ENCODE data around the gene NSDHL. TPM values are rescaled to one million over a fixed set of nuclear protein-coding genes. Genes with fewer than 3 reads are reported as not detected.

The NSDHL gene
- total RNA-seq, 1 donor = 15.9 TPM

DNA sequence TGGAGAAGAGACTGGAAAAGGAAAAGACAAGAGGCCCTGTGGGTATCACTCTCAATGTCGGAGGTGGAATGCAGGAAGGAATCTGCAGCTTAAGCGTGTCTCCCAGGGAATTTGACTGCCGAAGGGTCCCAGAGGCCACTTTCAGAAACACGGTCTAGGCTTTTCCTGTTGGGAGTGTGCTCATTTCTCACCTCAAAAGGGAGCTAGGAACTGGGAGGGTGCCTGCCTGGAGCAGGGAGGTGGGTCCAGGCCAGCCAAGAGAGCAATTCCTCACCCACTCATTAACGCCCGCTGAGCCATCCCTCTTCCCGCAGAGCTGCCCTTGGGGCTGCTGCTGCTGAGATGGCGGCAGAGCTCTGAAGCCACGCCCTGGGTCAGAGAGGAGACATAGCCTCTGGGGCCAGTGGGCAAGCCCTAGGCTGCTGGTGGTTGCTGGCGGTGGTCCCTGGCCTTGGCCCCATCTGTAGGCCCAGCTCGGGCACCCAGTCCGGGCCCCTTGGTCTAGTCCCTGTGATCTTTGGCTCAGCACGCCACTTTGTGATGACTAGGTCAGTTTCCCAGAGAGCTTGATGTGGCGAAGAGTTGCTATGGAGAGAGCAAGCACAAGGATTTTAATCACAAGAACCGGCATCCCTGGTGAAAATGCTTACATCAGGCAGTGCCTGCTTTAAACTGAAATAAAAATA is 71.1 kb downstream of the NSDHL start:
- no peaks in the 10 kb centered on the region for H4K20me1 ChIP-seq (ENCODE audit: insufficient read depth, low read length)
- peak overlapping the region; percentile 78 for H2AFZ ChIP-seq (ENCODE audit: low read length)
- H3K27me3 ChIP-seq (ENCODE audit: insufficient read depth, low read length) = no peaks in the 10 kb centered on the region
- no peaks in the 10 kb centered on the region for H3K36me3 ChIP-seq (ENCODE audit: insufficient read depth, low read length)
- peaks cover 30% of the 10 kb centered on the region for H3K4me1 ChIP-seq (ENCODE audit: insufficient read depth, low read length)
- H3K4me2 ChIP-seq (ENCODE audit: insufficient read depth, low read length) = peak overlapping the region; percentile 71
- H3K9me3 ChIP-seq (ENCODE audit: low read depth, low read length) = no peaks in the 10 kb centered on the region
- peak; percentile 96 for DNase-seq (ENCODE audit: insufficient read length, low spot score, missing footprints)
- TF ChIP-seq, protein P1, sequence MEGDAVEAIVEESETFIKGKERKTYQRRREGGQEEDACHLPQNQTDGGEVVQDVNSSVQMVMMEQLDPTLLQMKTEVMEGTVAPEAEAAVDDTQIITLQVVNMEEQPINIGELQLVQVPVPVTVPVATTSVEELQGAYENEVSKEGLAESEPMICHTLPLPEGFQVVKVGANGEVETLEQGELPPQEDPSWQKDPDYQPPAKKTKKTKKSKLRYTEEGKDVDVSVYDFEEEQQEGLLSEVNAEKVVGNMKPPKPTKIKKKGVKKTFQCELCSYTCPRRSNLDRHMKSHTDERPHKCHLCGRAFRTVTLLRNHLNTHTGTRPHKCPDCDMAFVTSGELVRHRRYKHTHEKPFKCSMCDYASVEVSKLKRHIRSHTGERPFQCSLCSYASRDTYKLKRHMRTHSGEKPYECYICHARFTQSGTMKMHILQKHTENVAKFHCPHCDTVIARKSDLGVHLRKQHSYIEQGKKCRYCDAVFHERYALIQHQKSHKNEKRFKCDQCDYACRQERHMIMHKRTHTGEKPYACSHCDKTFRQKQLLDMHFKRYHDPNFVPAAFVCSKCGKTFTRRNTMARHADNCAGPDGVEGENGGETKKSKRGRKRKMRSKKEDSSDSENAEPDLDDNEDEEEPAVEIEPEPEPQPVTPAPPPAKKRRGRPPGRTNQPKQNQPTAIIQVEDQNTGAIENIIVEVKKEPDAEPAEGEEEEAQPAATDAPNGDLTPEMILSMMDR (IDR thresholded peaks at IDR 0.05; ENCODE audit: extremely low read depth, low read depth, low read length) = no peak
- no peak overlapping the region for H3K4me3 ChIP-seq (ENCODE audit: insufficient read depth, low read length)
- peak overlapping the region; percentile 88 for H3K27ac ChIP-seq (ENCODE audit: low read depth, low read length)
- no peaks in the 10 kb centered on the region for H3K79me2 ChIP-seq (ENCODE audit: insufficient read depth, low read length)

GRCh38 chrX:152902502-152902820 is 71.6 kb downstream of the NSDHL start:
- Histone ChIP-seq H3K9me3 (ENCODE audit: low read depth, low read length) (no peaks in the 10 kb centered on the region), H3K27ac (ENCODE audit: low read depth, low read length) (peak overlapping the region; percentile 88)

DNA sequence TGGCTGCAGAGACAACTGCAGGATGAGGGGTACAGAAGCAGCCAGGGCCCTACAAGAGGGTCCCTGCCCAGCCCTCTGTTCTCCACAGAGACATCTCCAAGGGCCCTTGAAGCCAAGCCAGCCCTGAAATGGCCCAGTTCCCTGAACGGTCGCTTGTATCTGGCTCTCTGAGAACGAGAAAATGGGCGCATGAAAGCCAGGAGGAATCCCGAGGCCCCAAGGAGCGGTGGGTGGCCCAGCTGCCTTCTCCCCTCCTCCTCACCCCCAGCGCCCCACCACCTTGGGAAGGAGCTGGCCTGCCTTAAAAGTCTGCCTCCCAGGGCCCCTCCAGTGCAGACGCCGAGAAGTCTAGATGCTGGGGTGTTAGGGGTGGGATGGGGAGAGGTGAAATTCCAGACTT is 72.7 kb downstream of the NSDHL start:
- no peak overlapping the region for H3K4me2 ChIP-seq (ENCODE audit: insufficient read depth, low read length)
- no peak overlapping the region for H3K4me3 ChIP-seq (ENCODE audit: insufficient read depth, low read length)
- DNase-seq (ENCODE audit: insufficient read length, low spot score, missing footprints) = peak; percentile 54
- H3K36me3 ChIP-seq (ENCODE audit: insufficient read depth, low read length) = no peaks in the 10 kb centered on the region
- TF ChIP-seq, protein P1 (IDR thresholded peaks at IDR 0.05; ENCODE audit: extremely low read depth, low read depth, low read length) = no peak
- no peaks in the 10 kb centered on the region for H3K9me3 ChIP-seq (ENCODE audit: low read depth, low read length)
- peak overlapping the region; percentile 15 for H3K27ac ChIP-seq (ENCODE audit: low read depth, low read length)
- no peaks in the 10 kb centered on the region for H3K79me2 ChIP-seq (ENCODE audit: insufficient read depth, low read length)
- no peaks in the 10 kb centered on the region for H3K27me3 ChIP-seq (ENCODE audit: insufficient read depth, low read length)
- peaks cover 30% of the 10 kb centered on the region for H3K4me1 ChIP-seq (ENCODE audit: insufficient read depth, low read length)
- no peak overlapping the region for H2AFZ ChIP-seq (ENCODE audit: low read length)
- no peaks in the 10 kb centered on the region for H4K20me1 ChIP-seq (ENCODE audit: insufficient read depth, low read length)

More at GRCh38 chrX:152902502-152902820, 71.6 kb downstream of the NSDHL start:
- Histone ChIP-seq H2AFZ (ENCODE audit: low read length) (peak overlapping the region; percentile 29), H3K36me3 (ENCODE audit: insufficient read depth, low read length) (no peaks in the 10 kb centered on the region), H3K27me3 (ENCODE audit: insufficient read depth, low read length) (no peaks in the 10 kb centered on the region), H3K4me2 (ENCODE audit: insufficient read depth, low read length) (peak overlapping the region; percentile 29), H3K79me2 (ENCODE audit: insufficient read depth, low read length) (no peaks in the 10 kb centered on the region), H3K4me1 (ENCODE audit: insufficient read depth, low read length) (peaks cover 30% of the 10 kb centered on the region), H3K4me3 (ENCODE audit: insufficient read depth, low read length) (no peak overlapping the region), H4K20me1 (ENCODE audit: insufficient read depth, low read length) (no peaks in the 10 kb centered on the region)
- TF ChIP-seq, protein P1 (IDR thresholded peaks at IDR 0.05; ENCODE audit: extremely low read depth, low read depth, low read length) = no peak
- DNase-seq (ENCODE audit: insufficient read length, low spot score, missing footprints) = no peak

DNA sequence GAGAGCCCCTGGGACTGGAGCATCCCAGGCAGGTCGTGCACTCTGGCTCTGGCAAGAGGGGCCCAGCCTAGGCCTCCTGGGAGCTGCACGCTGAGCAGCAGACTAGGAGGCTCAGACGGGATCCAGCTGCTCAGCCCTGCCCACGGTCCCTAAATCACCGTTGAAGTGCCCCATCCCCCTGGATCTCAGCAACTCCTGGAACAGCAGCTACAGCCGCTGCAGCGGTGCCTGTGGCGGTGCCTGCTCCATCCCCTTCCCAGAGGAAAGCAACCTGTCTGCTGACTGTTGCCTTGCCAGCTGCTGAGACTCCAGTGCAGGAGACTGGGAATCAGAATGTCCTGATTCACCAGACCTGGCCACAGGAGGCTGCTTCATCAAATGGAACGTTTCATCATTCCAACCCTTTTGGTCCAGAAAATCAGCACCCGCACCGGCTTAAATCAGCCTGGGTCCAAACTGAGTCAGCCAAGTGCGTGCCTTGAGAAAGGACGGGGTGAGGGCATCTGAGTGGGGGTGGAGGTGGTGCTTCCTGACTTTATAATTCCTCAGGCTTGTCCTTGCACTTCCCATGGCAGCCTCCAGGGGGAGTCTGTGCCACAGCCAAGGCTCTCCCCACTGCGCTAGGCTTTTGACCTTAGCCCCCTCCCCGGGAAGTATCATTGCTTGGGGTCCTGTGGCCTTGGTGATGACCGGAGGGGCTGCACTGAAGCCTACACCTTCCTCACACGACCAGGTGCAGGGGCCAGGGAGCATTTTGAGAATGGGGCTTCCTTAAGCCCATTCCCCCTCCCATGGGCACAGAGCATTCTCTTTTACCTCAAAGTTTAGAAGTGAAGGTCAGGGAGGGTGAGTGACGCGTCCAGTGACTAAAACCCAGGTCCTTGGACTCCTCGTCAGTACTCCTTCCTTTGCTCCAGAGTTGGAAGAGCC is 73.6 kb downstream of the NSDHL start:
- peak; percentile 95 for DNase-seq (ENCODE audit: insufficient read length, low spot score, missing footprints)
- no peak overlapping the region for H3K4me2 ChIP-seq (ENCODE audit: insufficient read depth, low read length)

More for the DNA sequence above, 73.6 kb downstream of the NSDHL start:
- H3K27ac ChIP-seq (ENCODE audit: low read depth, low read length) = peak overlapping the region; percentile 15
- peak overlapping the region; percentile 68 for H2AFZ ChIP-seq (ENCODE audit: low read length)
- no peaks in the 10 kb centered on the region for H3K36me3 ChIP-seq (ENCODE audit: insufficient read depth, low read length)
- H3K9me3 ChIP-seq (ENCODE audit: low read depth, low read length) = no peaks in the 10 kb centered on the region
- H3K4me1 ChIP-seq (ENCODE audit: insufficient read depth, low read length) = peaks cover 30% of the 10 kb centered on the region
- H3K27me3 ChIP-seq (ENCODE audit: insufficient read depth, low read length) = no peaks in the 10 kb centered on the region
- H4K20me1 ChIP-seq (ENCODE audit: insufficient read depth, low read length) = no peaks in the 10 kb centered on the region
- H3K79me2 ChIP-seq (ENCODE audit: insufficient read depth, low read length) = no peaks in the 10 kb centered on the region
- no peak overlapping the region for H3K4me3 ChIP-seq (ENCODE audit: insufficient read depth, low read length)
- TF ChIP-seq, protein P1 (IDR thresholded peaks at IDR 0.05; ENCODE audit: extremely low read depth, low read depth, low read length) = peak; percentile 79

Measured in osteoblast (primary cell).